Measurements from ENCODE around the gene P4HTM.

The P4HTM gene

DNA sequence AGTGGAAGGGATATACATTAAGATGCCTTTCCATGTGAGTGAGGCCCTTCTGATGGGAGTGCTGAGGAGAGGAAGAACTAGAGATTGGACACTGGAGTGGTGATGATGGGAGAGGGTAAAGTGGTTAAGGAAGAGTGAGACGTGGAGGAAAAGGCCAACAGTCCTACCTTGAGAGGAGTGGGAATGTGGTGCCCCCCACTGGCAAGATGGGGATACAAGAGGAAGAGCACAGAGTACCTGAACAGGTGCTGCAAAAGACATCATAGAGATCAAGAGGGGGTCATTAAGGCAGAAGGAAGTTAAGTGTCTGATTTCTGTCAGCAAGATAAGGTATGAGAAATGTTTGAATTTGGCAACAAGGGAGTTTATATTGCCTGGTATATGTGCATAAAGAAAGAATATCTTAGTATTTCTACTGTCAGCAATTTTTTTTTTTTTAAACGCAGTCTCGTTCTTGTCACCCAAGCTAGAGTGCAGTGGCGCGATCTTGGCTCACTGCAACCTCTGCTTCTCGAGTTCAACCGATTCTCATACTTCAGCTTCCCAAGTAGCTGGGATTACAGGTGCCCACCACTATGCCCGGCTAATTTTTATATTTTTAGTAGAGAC is 37.4 kb upstream of the P4HTM start:
- TF ChIP-seq, protein P1, sequence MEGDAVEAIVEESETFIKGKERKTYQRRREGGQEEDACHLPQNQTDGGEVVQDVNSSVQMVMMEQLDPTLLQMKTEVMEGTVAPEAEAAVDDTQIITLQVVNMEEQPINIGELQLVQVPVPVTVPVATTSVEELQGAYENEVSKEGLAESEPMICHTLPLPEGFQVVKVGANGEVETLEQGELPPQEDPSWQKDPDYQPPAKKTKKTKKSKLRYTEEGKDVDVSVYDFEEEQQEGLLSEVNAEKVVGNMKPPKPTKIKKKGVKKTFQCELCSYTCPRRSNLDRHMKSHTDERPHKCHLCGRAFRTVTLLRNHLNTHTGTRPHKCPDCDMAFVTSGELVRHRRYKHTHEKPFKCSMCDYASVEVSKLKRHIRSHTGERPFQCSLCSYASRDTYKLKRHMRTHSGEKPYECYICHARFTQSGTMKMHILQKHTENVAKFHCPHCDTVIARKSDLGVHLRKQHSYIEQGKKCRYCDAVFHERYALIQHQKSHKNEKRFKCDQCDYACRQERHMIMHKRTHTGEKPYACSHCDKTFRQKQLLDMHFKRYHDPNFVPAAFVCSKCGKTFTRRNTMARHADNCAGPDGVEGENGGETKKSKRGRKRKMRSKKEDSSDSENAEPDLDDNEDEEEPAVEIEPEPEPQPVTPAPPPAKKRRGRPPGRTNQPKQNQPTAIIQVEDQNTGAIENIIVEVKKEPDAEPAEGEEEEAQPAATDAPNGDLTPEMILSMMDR (IDR thresholded peaks at IDR 0.05; ENCODE audit: control extremely low read depth, extremely low read depth, low read depth, missing control alignments): peak; percentile 47
- DNase-seq (ENCODE audit: extremely low spot score): peak; percentile 48
- ChIA-PET CTCF (interaction anchor here (0.9 to 4.4 kb wide), 16 partner anchors 8 to 227 kb away, joined by 3 to 22 read pairs (median 4); partner anchors contain the start of gene P4HTM), POLR2A (no interaction called here)

DNA sequence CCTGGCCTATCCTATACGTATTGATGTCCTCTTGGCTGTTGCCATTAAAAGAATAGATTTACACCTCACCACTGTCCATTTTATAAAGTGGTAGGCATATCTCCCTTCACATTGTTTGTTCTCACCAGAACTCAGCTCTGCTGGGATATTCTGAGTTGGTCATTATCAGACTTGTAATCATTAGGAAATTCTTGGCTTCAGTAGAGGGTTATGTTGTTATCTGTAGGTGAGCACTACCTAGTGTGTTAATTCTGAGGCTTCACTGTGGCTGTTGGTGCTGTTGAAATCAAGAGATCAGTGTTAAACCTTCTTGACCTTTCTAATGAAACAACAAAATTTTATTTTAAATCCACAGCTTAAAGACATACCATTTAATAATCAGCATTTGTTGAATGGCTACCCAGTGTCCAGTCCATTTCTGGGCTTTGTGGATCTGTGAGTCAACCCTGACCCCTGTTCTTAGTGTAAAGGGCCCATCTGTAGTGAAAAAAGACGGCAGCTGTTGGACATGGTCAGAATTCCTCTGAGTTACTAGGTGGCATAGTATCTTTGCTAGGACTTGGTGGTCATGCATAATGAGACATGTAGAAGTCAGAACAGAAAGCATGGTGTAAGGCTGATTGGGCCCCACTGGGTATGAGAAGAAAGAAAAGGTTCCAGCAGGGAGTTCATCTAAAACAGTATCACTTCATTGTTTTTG is 32.9 kb upstream of the P4HTM start:
- TF ChIP-seq, protein P1 (IDR thresholded peaks at IDR 0.05; ENCODE audit: control extremely low read depth, extremely low read depth, low read depth, missing control alignments): no peak
- DNase-seq (ENCODE audit: extremely low spot score): no peak
- ChIA-PET CTCF (interaction anchor here (1.4 to 1.7 kb wide), 2 partner anchors 13 to 31 kb away, joined by 5 to 6 read pairs; no protein-coding TSS in a partner anchor), POLR2A (interaction anchor here (0.5 kb wide), 1 partner anchor 284 kb away, joined by 3 read pairs; no protein-coding TSS in a partner anchor)

DNA sequence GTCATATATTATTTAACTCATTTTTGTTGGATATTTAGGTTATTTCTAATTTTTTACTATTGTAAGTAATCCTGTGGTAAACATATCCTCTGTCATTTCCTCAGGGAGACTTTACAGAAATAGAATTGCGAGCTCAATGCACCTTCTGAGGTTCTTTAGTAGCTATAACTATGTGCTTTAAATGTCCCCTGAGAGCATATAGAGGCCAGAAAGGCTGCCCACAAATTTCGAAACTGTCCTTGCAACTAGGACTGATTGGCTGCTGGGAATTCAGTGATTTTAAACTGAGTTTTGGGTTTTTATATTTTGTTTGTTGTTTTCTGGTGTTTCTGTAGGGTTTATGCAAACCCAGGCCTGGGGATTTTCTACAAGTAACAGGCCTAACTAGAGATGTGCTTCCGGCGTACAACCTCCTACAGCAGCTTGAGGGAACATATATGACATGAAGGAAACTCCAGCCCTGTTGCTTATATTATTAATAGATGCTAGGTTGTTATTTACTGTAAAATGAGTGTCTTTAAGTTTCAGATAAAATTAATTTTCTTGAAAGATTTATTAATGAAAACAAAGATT is 29.1 kb upstream of the P4HTM start:
- TF ChIP-seq, protein P1 (IDR thresholded peaks at IDR 0.05; ENCODE audit: control extremely low read depth, extremely low read depth, low read depth, missing control alignments): no peak
- ChIA-PET POLR2A (no interaction called here), CTCF (interaction anchor here (1.0 to 1.4 kb wide), 5 partner anchors 9 to 47 kb away, joined by 3 to 4 read pairs (median 3); partner anchors contain the start of gene WDR6)
- peak; percentile 47 for DNase-seq (ENCODE audit: extremely low spot score)

DNA sequence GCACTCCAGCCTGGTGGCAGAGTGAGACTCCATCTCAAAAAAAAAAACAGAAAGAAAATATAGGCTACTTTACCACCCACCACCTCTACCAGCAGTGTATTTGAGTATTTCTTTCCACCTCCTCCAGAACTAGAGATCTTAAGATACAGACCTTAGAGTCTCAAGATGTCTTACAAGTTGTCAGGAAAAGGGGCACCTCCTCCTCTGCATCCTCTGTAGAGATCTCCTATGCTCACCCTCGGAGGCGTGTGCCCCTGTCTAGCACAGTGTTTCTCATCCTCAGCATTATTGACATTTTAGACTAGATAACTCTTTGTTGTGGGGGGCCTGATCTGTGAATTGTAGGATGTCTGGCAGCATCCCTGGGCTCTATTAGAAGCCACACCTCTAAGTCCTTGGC is 27.7 kb upstream of the P4HTM start:
- POLR2A ChIA-PET: no interaction called here
- CTCF ChIA-PET: no interaction called here
- TF ChIP-seq, protein P1 (IDR thresholded peaks at IDR 0.05; ENCODE audit: control extremely low read depth, extremely low read depth, low read depth, missing control alignments): no peak
- DNase-seq (ENCODE audit: extremely low spot score): no peak

DNA sequence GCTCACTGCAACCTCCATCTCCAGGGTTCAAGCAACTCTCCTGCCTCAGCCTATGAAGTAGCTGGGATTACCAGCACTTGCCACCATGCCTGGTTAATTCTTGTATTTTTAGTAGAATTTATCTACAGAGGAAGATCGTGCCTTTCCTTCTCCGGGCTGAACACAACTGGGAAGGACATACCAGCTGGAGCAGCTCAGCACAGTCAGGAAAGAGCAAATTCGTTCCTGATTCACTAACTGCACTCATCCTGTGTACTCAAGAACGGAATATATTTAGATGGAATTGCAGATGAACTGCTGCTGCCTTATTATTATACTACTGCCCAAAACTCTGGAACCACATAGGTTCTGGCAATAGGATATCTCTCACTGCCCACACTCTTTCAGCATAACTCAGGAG is 27.1 kb upstream of the P4HTM start:
- POLR2A ChIA-PET: no interaction called here
- no peak for DNase-seq (ENCODE audit: extremely low spot score)
- CTCF ChIA-PET: no interaction called here
- TF ChIP-seq, protein P1 (IDR thresholded peaks at IDR 0.05; ENCODE audit: control extremely low read depth, extremely low read depth, low read depth, missing control alignments): no peak

DNA sequence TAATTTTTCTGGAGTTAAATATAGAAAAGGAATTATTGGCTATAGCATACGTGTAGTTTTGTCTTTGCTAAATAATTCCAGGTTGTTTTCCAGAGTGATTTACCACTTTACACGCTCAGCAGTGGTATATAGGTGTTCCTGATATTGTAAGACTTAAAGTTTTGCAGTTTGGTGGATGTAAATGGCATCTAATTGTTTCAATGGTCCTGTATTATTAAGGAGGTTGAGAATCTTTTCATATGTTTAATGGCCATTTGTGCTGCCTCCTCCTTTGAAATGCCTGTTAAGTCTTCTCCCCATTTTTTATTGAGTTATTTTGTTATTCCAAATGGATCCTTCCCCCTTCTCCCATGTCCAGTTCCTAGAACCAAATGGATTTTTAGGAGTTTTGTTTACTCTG is 26.4 kb upstream of the P4HTM start:
- CTCF ChIA-PET: no interaction called here
- TF ChIP-seq, protein P1 (IDR thresholded peaks at IDR 0.05; ENCODE audit: control extremely low read depth, extremely low read depth, low read depth, missing control alignments): no peak
- POLR2A ChIA-PET: no interaction called here
- DNase-seq (ENCODE audit: extremely low spot score): no peak

All from GM10248 (cell line).